Inflammatory macrophage (primary cell): ENCODE results near the gene METTL5.
A peak's percentile ranks its signal among the peaks of the same experiment; 100 is the strongest.
"Not testable (repeated sequence)": the region's sequence is repeated elsewhere in the genome, so short reads cannot be mapped to it uniquely, and the experiment has no call there.

Experiments used
- DNase-seq, 2 donors: peaks; one replicate each; pipeline ENCODE4 v3.0.0-alpha.2; 2020 to 2022
- total RNA-seq, 18 experiments: gene quantifications; one replicate each; lab custom pipeline; 2026; ENCODE audit warnings: mixed read lengths in 6 of 18, inconsistent platforms in 2 of 18; lab: John Stamatoyannopoulos, UW

Gene METTL5
- 4.9 to 23.9 (median 16.3) reads per million in 18 experiments for total RNA-seq

GRCh38 chr2:169824373-169825333 is at the start of gene METTL5:
Gene METTL5 (minus strand): TSS chr2:169824905. CDS start chr2:169824597, 308 bp downstream.
- peak; percentile 80 to 85 for DNase-seq

DNA sequence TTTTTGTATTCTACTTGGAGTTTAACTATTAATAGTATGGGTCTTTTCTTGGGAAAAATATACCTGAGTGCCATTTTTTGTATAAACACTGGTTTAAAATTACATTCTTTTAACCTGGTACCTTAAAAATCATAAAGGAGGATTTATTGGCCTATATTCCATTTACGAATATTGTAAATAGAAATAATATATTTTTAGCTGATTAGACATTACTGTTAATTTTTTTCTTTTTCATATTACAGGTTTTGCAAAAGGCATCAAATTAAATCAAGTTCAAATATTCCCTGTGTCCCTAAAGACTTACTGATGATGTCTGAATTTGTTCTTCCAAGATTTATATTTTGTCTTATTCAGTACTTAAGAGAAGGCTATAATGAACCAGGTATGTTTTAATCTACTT is 47.3 kb upstream of the METTL5 start:
- no peak for DNase-seq

DNA sequence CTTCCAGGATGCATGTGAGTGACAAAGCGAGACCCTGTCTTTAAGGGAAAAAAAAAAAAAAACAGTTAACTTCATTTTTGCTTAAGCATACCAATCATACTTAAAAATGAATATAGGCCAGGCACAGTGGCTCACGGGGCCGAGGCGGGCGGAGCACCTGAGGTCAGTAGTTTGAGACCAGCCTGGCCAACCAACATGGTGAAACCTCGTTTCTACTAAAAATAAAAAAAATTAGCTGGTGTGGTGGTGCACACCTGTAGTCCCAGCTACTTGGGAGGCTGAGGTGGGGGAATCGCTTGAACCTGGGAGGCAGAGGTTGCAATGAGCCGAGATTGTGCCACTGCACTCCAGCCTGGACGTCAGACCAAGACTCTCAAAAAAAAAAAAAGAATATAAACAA is 46.7 kb upstream of the METTL5 start:
- not testable (repeated sequence) for DNase-seq

GRCh38 chr2:169868951-169869350 is 44.2 kb upstream of the METTL5 start:
- no peak for DNase-seq

DNA sequence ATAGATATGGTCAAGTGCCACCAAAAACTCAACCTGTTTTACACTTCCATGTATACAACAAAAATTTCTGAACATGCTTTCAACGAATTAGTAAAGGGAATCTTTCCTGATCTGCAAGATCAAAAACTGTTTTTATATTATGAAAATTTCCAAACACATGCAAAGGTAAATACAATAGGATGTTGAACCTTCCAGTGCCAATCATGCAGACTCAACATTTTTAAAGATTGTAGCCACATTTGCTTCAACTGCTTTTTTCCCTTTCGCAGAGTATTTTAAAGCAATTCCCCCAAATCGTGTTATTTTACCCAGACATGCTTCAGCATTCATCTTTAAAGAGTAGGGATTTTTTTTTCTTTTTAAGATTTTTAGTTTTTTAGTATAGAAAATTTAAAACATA is 42.9 kb upstream of the METTL5 start:
- no peak for DNase-seq

DNA sequence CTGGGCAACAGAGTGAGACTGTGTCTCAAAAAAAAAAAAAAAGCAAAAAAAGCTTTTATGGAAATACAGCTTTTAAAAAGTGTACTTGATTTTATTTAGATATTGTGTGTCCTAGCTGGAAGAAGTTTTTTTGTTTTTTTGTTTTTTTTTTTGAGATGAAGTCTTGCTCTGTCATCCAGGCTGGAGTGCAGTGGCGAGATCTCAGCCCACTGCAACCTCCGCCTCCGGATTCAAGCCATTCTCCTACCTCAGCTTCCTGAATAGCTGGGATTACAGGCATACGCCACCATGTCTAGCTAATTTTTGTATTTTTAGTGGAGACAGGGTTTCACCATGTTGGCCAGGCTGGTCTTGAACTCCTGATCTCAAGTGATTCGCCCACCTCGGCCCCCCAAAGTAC is 41.5 kb upstream of the METTL5 start:
- DNase-seq: peak; percentile 25 to 68

- no peak for DNase-seq
Observed at GRCh38 chr2:169865492-169865891, 40.8 kb upstream of the METTL5 start.

GRCh38 chr2:169862816-169863215 is 38.1 kb upstream of the METTL5 start:
- no peak for DNase-seq

GRCh38 chr2:169860149-169860548 is 35.4 kb upstream of the METTL5 start:
- DNase-seq: no peak

GRCh38 chr2:169859423-169859822 is 34.7 kb upstream of the METTL5 start:
- no peak for DNase-seq

DNA sequence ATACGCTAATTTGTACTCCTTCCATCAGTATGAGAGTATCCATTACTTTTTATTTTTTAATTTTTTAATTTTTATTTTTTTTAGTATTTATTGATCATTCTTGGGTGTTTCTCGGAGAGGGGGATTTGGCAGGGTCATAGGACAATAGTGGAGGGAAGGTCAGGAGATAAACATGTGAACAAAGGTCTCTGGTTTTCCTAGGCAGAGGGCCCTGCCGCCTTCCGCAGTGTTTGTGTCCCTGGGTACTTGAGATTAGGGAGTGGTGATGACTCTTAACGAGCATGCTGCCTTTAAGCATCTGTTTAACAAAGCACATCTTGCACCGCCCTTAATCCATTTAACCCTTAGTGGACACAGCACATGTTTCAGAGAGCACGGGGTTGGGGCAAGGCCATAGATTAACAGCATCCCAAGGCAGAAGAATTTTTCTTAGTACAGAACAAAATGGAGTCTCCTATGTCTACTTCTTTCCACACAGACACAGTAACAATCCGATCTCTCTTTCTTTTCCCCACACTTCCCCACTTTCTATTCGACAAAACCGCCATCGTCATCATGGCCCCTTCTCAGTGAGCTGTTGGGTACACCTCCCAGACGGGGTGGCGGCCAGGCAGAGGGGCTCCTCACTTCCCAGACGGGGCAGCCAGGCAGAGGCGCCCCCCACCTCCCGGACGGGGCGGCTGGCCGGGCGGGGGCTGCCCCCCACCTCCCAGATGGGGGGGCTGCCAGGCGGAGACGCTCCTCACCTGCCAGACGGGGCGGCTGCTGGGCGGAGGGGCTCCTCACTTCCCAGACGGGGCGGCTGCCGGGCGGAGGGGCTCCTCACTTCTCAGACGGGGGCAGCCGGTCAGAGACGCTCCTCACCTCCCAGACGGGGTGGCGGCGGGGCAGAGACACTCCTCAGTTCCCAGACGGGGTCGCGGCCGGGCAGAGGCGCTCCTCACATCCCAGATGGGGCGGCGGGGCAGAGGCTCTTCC is 30.9 kb upstream of the METTL5 start:
- not testable (repeated sequence) for DNase-seq

- DNase-seq: no peak
Observed at GRCh38 chr2:169853041-169853668, 28.4 kb upstream of the METTL5 start.

- DNase-seq: no peak
Observed at GRCh38 chr2:169849710-169850109, 25.0 kb upstream of the METTL5 start.

DNA sequence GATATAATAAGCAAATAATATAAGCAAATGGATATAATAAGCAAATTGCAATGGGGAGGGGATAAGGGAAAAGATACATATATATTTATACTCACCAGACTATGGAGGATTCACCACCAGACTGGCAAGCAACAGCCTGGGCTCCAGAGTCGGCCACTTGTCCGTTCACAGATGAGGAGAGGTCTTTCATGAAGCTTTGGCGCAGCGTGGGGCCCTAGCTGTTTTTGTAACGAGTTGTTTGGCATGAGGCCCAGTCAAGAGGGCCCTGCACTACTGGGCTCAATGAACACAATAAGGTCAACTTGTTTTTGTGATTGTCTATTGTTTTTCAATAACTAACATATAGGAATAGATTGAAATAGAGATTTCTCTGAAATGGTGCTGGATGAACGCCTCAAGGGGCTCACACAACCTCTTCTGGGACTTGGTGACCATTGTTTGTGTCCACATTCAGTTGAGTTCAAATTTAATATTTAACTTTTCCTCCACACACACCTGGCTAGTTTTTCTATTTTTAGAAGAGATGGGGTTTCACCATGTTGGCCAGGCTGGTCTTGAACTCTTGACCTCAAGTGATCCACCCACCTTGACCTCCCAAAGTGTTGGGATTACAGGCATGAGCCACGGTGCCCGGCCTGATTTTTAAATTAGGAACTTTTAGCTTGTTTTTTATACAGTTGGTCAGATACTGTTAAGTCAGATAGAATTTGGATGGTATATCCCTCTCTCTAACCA is 24.4 kb upstream of the METTL5 start:
- DNase-seq: not testable (repeated sequence)

- no peak for DNase-seq
Observed at GRCh38 chr2:169845016-169845415, 20.3 kb upstream of the METTL5 start.

DNA sequence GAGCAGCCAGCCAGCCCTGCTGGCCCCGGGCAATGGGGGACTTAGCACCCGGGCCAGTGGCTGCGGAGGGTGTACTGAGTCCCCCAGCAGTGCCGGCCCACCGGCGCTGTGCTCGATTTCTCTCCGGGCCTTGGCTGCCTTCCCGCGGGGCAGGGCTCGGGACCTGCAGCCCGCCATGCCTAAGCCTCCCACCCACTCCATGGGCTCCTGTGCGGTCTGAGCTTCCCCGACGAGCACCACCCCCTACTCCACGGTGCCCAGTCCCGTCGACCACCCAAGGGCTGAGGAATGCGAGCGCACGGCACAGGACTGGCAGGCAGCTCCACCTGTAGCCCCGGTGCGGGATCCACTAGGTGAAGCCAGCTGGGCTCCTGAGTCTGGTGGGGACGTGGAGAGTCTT is 16.9 kb upstream of the METTL5 start:
- DNase-seq: not testable (repeated sequence)

DNA sequence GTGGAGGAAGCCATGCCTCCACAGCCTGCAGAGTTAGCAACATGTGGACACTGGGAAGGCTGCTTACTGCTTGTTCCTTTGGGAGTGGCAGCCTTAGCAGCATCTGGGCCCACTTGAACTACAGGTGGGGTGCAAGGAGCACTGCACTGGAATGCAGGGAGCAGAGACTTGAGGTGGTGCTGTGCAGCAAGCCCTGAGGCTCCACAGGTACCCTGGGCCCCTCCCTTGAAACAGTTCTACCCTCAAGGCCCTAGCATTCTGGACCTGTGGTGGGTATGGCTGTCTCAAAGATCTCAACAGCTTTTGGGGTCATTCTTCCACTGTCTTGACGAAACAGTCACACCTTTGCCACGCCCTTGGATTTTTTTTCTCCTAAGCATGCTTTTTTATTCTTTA is 16.0 kb upstream of the METTL5 start:
- no peak for DNase-seq

- DNase-seq: no peak
Observed at GRCh38 chr2:169839954-169840746, 15.4 kb upstream of the METTL5 start.

GRCh38 chr2:169838743-169839489 is 14.2 kb upstream of the METTL5 start:
- DNase-seq: peak in 1 of 2 donors; percentile 11

GRCh38 chr2:169834401-169834800 is 9.7 kb upstream of the METTL5 start:
- no peak for DNase-seq
